Lung microvascular endothelial cell (primary cell): Measurements from ENCODE around the gene POLR2C. TPM values are rescaled to one million over a fixed set of nuclear protein-coding genes. Genes with fewer than 3 reads are reported as not detected.
"Not testable (repeated sequence)": the region's sequence is repeated elsewhere in the genome, so short reads cannot be mapped to it uniquely, and the experiment has no call there.

Experiments
- DNase-seq, 2 donors: peaks; one replicate each; pipeline versions ENCODE4 v3.0.0 to v3.0.0-alpha.2; 2010; ENCODE audit warnings: low read depth in 2 of 2
- total RNA-seq: library from RNA; depleted of rRNA; stranded (reverse); fragments of >200 nt; gene quantifications from 2 replicates; pipeline ENCODE4 v1.2.1, GENCODE V29; 2014

POLR2C gene
- total RNA-seq, 1 donor from 2014 or later, result 96.0 TPM

- DNase-seq, result peak; percentile 28 to 40
Measured at GRCh38 chr16:57479205-57479975, 16.9 kb downstream of the POLR2C start.

DNA sequence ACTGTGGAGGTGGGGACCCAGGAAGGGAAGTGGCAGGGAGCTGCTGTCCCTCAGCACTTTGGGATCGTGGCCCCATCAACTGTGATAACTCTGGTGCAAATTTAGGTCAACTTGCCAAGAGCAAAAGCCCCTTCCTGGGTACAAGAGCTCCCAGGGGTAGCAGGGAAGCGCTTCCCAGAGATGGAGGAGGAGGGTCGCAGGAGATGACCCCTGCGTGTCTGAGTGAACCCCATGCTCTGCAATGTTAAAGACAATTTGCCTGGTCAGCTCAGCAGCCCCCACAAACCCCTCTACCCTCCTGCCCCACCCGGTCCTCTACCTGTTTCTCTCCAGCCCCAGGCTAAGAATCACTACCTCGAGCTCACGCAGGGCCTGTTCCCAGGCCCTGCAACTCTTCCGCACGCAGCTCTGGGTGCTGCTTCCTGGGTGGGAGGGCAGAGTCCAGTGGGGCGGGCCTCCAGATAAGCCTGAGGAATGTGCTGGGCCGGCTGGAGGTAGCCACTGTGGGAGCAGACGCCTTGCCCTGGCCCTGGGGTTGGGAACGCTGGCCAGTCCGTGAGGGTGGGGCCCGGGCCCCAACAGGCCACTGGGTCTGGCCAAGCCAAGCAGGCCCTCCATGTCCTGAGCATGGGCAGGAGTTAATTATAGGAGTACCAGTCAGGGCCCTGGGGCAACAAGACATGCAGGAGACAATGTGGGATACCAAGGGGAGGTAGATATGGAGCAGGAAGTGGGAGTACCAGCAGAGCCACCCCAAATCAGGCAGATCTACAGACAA lies 17.7 kb downstream of the POLR2C start:
- DNase-seq, result no peak

DNA sequence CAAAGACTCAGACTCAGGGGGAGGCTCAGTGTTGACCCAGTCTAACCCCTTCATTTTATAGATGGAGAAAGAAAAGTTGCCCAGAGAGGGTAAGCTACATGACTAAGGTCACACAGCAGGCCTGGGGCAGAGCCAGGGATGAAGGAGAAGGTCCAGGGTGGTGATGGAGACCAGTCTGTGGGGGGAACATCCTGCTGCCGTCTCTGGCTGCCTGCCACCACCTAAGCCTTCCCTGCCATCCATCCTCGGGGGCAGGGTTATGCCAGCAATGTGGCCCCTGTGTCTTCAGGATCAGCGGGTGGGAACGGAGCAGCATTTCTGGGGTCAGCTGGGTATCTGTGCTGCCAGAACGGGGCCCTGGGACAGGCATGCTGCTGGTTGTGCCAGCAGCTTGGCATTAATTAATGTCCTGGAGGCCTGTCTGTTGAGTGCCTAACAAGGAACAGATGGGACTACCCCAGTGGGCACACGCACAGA lies 18.3 kb downstream of the POLR2C start:
- DNase-seq, result no peak

DNA sequence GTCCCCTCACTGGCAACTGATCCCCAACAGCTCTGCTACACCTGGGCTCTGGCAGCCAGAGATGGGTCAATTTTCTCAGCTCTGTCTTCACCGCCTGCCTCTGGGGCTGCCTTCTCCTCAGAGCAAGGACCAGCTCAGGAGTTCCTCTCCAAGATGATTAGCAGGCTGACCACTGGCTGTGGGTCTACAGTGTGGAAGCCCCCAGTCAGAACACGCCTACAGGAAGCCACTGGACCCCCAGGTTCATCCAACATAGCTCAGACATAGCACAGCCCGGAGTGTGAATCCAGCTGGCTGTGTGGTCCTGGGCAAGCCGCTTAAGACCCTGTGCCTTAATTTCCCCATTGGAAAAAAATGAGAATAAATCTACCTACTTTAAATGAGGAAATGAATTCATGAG lies 18.9 kb downstream of the POLR2C start:
- DNase-seq, result no peak

DNA sequence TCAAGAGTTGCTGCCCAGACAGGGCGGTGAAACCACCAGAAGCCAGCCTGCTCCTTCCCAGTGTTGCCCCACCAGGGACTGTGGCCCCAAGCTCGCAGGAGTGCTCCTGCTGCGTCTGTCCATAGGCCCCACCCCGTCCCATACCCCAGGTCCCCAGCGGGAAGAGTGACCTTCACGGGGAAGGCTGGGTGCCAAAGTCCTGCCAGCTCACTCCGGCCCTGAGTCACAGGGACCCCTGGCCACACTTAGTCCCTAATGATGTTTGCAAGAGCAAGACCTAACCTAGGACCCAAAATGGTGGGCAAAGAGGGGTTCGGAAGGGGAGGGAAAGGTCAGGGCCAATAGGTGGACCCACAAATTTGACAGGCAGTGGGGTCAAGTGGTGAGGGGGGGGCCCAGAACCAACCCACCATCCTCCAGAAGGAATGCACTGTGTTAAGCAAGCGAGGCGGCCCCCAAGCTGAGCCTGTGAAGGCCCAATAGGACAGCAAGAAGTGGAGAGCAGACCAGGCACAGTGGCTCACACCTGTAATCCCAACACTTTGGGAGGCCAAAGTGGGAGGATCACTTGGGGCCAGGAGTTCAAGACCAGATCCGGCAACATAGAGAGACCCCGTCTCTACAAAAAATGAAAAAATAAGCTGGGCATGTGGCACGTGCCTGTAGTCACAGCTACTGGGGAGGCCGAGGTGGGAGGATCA lies 20.5 kb downstream of the POLR2C start:
- no peak for DNase-seq

- no peak for DNase-seq
Measured at GRCh38 chr16:57483725-57484514, 21.4 kb downstream of the POLR2C start.

- DNase-seq, result no peak
Measured at GRCh38 chr16:57484515-57485005, 22.1 kb downstream of the POLR2C start.

- no peak for DNase-seq
Measured at GRCh38 chr16:57485091-57485915, 22.8 kb downstream of the POLR2C start.

- DNase-seq, result peak; percentile 54 to 64
Measured at GRCh38 chr16:57485916-57486857, 23.7 kb downstream of the POLR2C start, which contains the start of gene DOK4. DOK4 (minus strand) TSS chr16:57486493; CDS start chr16:57479507, 6,986 bp downstream.

GRCh38 chr16:57486858-57487834 lies 24.7 kb downstream of the POLR2C start:
- DNase-seq, result no peak

DNA sequence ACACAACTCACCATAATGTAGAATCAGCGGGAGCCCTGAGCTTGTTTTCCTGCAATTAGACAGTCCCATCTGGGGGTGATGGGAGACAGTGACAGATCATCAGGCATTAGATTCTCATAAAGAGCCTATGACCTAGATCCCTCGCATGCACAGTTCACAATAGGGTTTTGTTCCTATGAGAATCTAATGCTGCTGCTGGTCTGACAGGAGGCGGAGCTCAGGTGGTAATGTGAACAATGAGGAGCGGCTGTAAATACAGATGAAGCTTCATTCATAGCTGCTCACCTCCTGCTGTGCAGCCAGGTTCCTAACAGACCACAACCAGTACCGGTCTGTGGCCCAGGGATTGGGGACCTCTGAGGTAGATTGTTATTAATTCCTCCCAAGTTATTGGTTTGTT lies 26.8 kb downstream of the POLR2C start:
- DNase-seq, result no peak

GRCh38 chr16:57493767-57494166 lies 31.3 kb downstream of the POLR2C start:
- DNase-seq, result no peak

DNA sequence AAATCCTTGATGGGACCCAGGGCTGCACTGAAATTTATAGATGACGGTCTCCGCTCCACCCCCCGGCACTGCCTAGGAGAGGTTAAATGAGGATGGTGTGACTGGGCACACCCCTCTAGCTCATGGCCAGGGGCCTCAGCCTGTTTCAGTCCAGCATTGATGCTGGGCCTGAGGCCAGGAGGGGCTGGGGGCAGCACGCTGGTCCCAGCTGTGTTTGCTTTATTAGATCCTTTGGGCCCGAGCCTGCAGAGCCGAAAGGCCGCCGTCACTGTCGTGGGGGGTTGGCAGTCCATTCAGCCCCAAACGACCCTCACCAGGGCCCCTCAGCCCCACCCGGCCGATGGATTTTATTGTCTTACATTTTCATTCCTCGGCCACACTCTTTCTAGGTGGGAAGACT lies 34.6 kb downstream of the POLR2C start:
- no peak for DNase-seq

GRCh38 chr16:57498031-57498430 lies 35.6 kb downstream of the POLR2C start:
- DNase-seq, result no peak

GRCh38 chr16:57499941-57500340 lies 37.5 kb downstream of the POLR2C start:
- not testable (repeated sequence) for DNase-seq

- DNase-seq, result no peak
Measured at GRCh38 chr16:57500578-57501111, 38.2 kb downstream of the POLR2C start.

DNA sequence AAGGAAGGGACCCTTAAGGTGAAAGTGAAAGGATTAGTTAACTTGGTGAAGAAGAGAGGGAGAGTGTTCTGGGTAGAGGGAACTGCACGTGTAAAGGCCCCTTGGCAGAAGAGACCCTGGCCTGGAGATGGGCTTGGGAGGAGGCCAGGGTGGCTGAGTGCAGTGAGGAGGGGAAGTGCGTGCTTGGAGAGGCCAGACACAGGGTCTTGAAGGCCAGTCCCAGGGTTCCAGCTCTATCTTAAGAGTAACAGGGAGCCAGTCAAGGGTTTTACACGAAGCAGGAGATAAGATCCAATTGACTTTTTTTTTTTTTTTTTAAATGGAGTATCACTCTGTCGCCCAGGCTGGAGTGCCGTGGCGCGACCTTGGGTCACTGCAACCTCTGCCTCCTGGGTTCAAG lies 39.0 kb downstream of the POLR2C start:
- DNase-seq, result no peak
